Measurements from ENCODE around the gene TJAP1. TPM values are rescaled to one million over a fixed set of nuclear protein-coding genes. Genes with fewer than 3 reads are reported as not detected.

TJAP1 gene
- total and polyA plus RNA-seq, 2 donors: 10.1 to 32.1 TPM

DNA sequence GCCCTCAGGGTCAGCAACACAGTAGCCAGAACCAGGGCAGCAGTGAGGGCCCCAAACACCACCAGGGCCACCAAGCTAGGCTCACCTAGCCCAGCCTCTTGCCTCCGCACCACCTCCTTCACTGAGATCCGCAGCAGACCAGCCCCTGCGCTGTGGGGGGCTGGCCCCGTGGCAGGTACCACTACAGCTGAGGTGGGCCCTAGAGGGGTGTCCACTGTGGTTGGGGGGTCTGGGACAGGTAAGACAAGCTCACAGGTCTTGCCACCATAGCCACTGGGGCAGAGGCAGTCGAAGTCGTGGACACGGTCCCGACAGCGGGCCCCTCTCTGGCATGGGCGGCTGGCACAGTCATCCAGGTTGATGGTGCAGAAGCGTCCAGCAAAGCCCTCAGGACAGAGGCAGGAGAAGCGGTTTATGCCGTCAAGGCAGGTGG is 26.7 kb upstream of the TJAP1 start:
- Histone ChIP-seq H3K4me1 (ENCODE audit: control insufficient read depth in 2 of 2, insufficient read depth in 2 of 2, low read length in 2 of 2) (peaks cover 0 to 11% of the 10 kb centered on the region in 2 donors), H3K4me3 (ENCODE audit: low read length in 2 of 2) (no peak overlapping the region), H3K36me3 (ENCODE audit: control insufficient read depth in 2 of 2, insufficient read depth in 2 of 2, low read length in 1 of 2) (peaks cover 56 to 58% of the 10 kb centered on the region in 2 donors), H3K27ac (ENCODE audit: low read depth in 1 of 2, low read length in 1 of 2) (no peak overlapping the region), H3K9me3 (ENCODE audit: control insufficient read depth in 2 of 2, insufficient read depth in 1 of 2, low read length in 1 of 2) (no peaks in the 10 kb centered on the region), H3K27me3 (ENCODE audit: control insufficient read depth in 2 of 2, insufficient read depth in 1 of 2, low read length in 1 of 2) (peaks cover 0 to 17% of the 10 kb centered on the region in 2 donors)
- DNase-seq (ENCODE audit: low read depth in 6 of 9, low spot score in 9 of 9): no peak
- WGBS: 94% methylated on average over 13 of the region's 13 CpGs

DNA sequence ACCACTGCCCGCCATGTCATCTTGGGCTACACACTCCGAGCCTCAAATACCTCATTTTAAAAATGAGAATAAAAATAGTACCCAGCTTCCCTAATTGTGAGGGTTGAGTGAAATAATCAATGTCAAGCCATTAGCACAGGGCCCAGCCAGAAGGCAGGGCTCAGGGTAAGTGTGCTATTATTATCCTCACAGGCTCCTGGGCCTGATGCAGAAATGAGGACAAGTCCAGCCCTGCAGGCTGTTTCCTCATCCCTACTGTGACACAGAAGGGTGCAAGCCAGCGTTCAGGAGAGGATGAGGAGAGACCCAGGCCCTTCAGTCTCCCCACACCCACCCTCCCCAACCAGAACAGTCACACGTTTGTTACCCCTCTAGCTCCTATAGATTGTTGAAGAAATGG is 26.0 kb upstream of the TJAP1 start:
- H3K36me3 ChIP-seq (ENCODE audit: control insufficient read depth in 2 of 2, insufficient read depth in 2 of 2, low read length in 1 of 2): peaks cover 50 to 51% of the 10 kb centered on the region in 2 donors
- H3K4me1 ChIP-seq (ENCODE audit: control insufficient read depth in 2 of 2, insufficient read depth in 2 of 2, low read length in 2 of 2): peaks cover 0 to 16% of the 10 kb centered on the region in 2 donors
- DNase-seq (ENCODE audit: low read depth in 6 of 9, low spot score in 9 of 9): no peak
- WGBS: 82% methylated on average over 4 of the region's 4 CpGs
- H3K27ac ChIP-seq (ENCODE audit: low read depth in 1 of 2, low read length in 1 of 2): no peak overlapping the region
- H3K4me3 ChIP-seq (ENCODE audit: low read length in 2 of 2): no peak overlapping the region
- H3K27me3 ChIP-seq (ENCODE audit: control insufficient read depth in 2 of 2, insufficient read depth in 1 of 2, low read length in 1 of 2): peaks cover 0 to 23% of the 10 kb centered on the region in 2 donors
- peaks cover 0 to 2% of the 10 kb centered on the region in 2 donors for H3K9me3 ChIP-seq (ENCODE audit: control insufficient read depth in 2 of 2, insufficient read depth in 1 of 2, low read length in 1 of 2)

- Histone ChIP-seq H3K27me3 (ENCODE audit: control insufficient read depth in 2 of 2, insufficient read depth in 1 of 2, low read length in 1 of 2) (peaks cover 4 to 29% of the 10 kb centered on the region in 2 donors), H3K4me3 (ENCODE audit: low read length in 2 of 2) (no peak overlapping the region), H3K36me3 (ENCODE audit: control insufficient read depth in 2 of 2, insufficient read depth in 2 of 2, low read length in 1 of 2) (peaks cover 49 to 50% of the 10 kb centered on the region in 2 donors), H3K4me1 (ENCODE audit: control insufficient read depth in 2 of 2, insufficient read depth in 2 of 2, low read length in 2 of 2) (peaks cover 0 to 16% of the 10 kb centered on the region in 2 donors), H3K27ac (ENCODE audit: low read depth in 1 of 2, low read length in 1 of 2) (no peak overlapping the region), H3K9me3 (ENCODE audit: control insufficient read depth in 2 of 2, insufficient read depth in 1 of 2, low read length in 1 of 2) (peaks cover 2 to 7% of the 10 kb centered on the region in 2 donors)
- DNase-seq (ENCODE audit: low read depth in 6 of 9, low spot score in 9 of 9): no peak
- WGBS: 99% methylated on average over 8 of the region's 8 CpGs
These were observed 25.4 kb upstream of the TJAP1 start for GRCh38 chr6:43451939-43452338.

DNA sequence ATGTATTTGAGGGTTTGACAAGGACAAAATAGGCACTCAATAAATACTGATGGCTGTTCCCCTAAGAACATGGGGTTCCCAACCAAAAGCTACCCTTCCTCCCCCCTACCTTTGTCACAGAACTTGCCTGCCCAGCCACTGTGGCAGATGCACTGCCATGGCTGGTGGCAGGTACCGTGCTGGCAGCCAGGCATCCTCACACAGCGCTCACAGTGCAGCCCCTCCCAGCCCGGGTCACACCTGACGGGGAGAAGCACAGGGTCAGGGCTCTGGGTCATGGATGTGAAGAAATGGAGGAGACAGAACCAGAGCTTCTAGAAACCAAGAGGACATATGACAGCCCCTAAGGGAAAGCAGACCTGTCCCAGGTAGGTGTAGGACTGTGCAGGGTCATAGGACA is 24.5 kb upstream of the TJAP1 start:
- Histone ChIP-seq H3K4me3 (ENCODE audit: low read length in 2 of 2) (no peak overlapping the region), H3K27ac (ENCODE audit: low read depth in 1 of 2, low read length in 1 of 2) (no peak overlapping the region), H3K4me1 (ENCODE audit: control insufficient read depth in 2 of 2, insufficient read depth in 2 of 2, low read length in 2 of 2) (peaks cover 0 to 16% of the 10 kb centered on the region in 2 donors), H3K27me3 (ENCODE audit: control insufficient read depth in 2 of 2, insufficient read depth in 1 of 2, low read length in 1 of 2) (peaks cover 4 to 39% of the 10 kb centered on the region in 2 donors), H3K36me3 (ENCODE audit: control insufficient read depth in 2 of 2, insufficient read depth in 2 of 2, low read length in 1 of 2) (peaks cover 41 to 45% of the 10 kb centered on the region in 2 donors), H3K9me3 (ENCODE audit: control insufficient read depth in 2 of 2, insufficient read depth in 1 of 2, low read length in 1 of 2) (peaks cover 2 to 7% of the 10 kb centered on the region in 2 donors)
- 96% methylated on average over 4 of the region's 4 CpGs for WGBS
- no peak for DNase-seq (ENCODE audit: low read depth in 6 of 9, low spot score in 9 of 9)

DNA sequence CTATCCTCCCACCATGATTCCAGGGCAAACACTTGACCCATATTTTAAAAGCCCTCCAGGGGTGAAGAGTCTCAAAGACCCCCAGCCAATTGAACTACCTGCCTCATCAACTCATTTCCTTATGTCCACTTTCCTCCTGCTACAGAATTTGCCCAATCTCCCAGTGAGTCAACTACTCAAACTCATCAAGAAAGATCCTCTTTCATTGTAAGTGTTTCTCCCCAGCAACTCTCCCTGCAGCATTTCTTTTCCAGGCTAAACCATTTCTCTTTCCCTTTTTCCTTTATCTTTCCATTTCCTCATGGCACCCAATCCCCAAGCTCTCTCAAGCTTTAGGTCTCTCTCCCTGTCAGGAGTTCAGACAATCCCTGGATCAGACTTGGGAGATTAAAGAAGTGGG is 23.5 kb upstream of the TJAP1 start:
- Histone ChIP-seq H3K27me3 (ENCODE audit: control insufficient read depth in 2 of 2, insufficient read depth in 1 of 2, low read length in 1 of 2) (peaks cover 4 to 43% of the 10 kb centered on the region in 2 donors), H3K36me3 (ENCODE audit: control insufficient read depth in 2 of 2, insufficient read depth in 2 of 2, low read length in 1 of 2) (peaks cover 32 to 36% of the 10 kb centered on the region in 2 donors), H3K4me3 (ENCODE audit: low read length in 2 of 2) (no peak overlapping the region), H3K27ac (ENCODE audit: low read depth in 1 of 2, low read length in 1 of 2) (no peak overlapping the region), H3K9me3 (ENCODE audit: control insufficient read depth in 2 of 2, insufficient read depth in 1 of 2, low read length in 1 of 2) (peaks cover 2 to 7% of the 10 kb centered on the region in 2 donors), H3K4me1 (ENCODE audit: control insufficient read depth in 2 of 2, insufficient read depth in 2 of 2, low read length in 2 of 2) (peaks cover 0 to 16% of the 10 kb centered on the region in 2 donors)
- DNase-seq (ENCODE audit: low read depth in 6 of 9, low spot score in 9 of 9): no peak

DNA sequence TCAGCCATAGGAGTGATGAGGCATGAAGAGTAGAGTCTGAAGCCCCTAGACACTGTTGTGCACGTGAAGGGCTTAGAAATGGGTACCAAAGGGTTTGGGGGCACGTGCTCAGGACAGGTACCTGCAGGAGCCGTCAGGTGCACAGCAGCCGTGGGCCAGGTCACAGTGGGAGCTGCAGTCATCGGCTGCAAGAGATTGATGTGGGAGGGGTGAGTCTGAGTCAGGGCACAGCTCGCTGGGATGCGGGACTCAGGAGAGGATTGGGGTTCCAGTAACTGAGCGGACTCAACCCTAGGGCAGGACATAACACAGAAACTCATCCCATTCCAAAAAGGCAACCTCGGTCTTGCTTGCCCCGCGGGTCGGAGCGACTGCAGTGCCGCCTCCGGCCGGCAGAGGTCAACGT is 23.1 kb upstream of the TJAP1 start:
- peaks cover 2 to 7% of the 10 kb centered on the region in 2 donors for H3K9me3 ChIP-seq (ENCODE audit: control insufficient read depth in 2 of 2, insufficient read depth in 1 of 2, low read length in 1 of 2)
- peaks cover 4 to 43% of the 10 kb centered on the region in 2 donors for H3K27me3 ChIP-seq (ENCODE audit: control insufficient read depth in 2 of 2, insufficient read depth in 1 of 2, low read length in 1 of 2)
- H3K36me3 ChIP-seq (ENCODE audit: control insufficient read depth in 2 of 2, insufficient read depth in 2 of 2, low read length in 1 of 2): peaks cover 28 to 31% of the 10 kb centered on the region in 2 donors
- no peak overlapping the region for H3K27ac ChIP-seq (ENCODE audit: low read depth in 1 of 2, low read length in 1 of 2)
- peak overlapping the region; percentile 46 to 67 for H3K4me3 ChIP-seq (ENCODE audit: low read length in 2 of 2)
- 26% methylated on average over 17 of the region's 17 CpGs for WGBS
- peaks cover 0 to 16% of the 10 kb centered on the region in 2 donors for H3K4me1 ChIP-seq (ENCODE audit: control insufficient read depth in 2 of 2, insufficient read depth in 2 of 2, low read length in 2 of 2)
- peak in 2 of 9 donors; percentile 27 to 51 for DNase-seq (ENCODE audit: low read depth in 6 of 9, low spot score in 9 of 9)

DNA sequence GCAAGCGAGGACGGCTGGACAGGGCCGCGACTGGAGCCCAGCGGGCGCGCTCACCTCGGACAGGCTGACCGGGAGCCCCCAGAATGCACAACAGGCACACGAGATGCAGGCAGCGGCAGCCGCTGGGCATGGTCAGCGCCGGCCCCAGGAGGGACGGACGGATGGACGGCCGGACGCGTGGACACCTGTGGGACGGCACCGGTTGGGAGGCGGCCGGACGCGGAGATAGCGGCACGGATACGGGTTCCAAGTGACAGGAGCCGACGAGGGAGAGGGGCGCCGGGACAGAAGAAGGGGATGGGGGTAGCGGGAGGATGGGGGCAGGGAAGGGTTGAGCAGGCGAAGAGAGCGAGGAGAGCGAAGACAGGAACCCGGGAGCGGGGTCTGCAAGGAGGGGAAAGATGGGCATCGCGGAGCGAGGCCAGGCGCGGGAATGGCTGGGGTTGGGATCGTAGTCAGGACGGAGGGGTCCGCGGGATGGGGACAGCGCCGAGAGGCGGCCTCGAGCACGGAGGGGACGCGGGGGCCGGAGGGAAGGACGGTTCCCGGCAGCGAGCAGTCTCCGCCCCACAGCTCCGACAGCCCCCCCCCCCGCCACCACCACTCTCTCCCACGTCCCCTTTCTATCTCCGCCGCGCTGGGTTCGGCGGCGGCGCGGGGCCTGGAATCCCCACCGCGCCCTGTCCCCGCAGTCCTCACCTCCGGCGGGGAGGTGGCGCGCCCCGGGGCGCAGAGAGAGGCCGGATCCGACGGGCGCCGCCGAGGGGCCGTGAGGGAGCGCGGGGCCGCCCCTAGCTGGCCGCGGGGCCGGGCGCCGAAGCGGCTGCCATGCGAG is 22.5 kb upstream of the TJAP1 start:
- Histone ChIP-seq H3K36me3 (ENCODE audit: control insufficient read depth in 2 of 2, insufficient read depth in 2 of 2, low read length in 1 of 2) (peaks cover 23 to 25% of the 10 kb centered on the region in 2 donors), H3K4me3 (ENCODE audit: low read length in 2 of 2) (peak overlapping the region; percentile 46 to 67), H3K4me1 (ENCODE audit: control insufficient read depth in 2 of 2, insufficient read depth in 2 of 2, low read length in 2 of 2) (peaks cover 0 to 16% of the 10 kb centered on the region in 2 donors), H3K27me3 (ENCODE audit: control insufficient read depth in 2 of 2, insufficient read depth in 1 of 2, low read length in 1 of 2) (peaks cover 4 to 43% of the 10 kb centered on the region in 2 donors), H3K27ac (ENCODE audit: low read depth in 1 of 2, low read length in 1 of 2) (peak overlapping the region in 1 of 2 donors; percentile 37), H3K9me3 (ENCODE audit: control insufficient read depth in 2 of 2, insufficient read depth in 1 of 2, low read length in 1 of 2) (peaks cover 2 to 7% of the 10 kb centered on the region in 2 donors)
- peak in 3 of 9 donors; percentile 21 to 53 (median 51) for DNase-seq (ENCODE audit: low read depth in 6 of 9, low spot score in 9 of 9)
- WGBS: 1% methylated on average over 97 of the region's 97 CpGs

DNA sequence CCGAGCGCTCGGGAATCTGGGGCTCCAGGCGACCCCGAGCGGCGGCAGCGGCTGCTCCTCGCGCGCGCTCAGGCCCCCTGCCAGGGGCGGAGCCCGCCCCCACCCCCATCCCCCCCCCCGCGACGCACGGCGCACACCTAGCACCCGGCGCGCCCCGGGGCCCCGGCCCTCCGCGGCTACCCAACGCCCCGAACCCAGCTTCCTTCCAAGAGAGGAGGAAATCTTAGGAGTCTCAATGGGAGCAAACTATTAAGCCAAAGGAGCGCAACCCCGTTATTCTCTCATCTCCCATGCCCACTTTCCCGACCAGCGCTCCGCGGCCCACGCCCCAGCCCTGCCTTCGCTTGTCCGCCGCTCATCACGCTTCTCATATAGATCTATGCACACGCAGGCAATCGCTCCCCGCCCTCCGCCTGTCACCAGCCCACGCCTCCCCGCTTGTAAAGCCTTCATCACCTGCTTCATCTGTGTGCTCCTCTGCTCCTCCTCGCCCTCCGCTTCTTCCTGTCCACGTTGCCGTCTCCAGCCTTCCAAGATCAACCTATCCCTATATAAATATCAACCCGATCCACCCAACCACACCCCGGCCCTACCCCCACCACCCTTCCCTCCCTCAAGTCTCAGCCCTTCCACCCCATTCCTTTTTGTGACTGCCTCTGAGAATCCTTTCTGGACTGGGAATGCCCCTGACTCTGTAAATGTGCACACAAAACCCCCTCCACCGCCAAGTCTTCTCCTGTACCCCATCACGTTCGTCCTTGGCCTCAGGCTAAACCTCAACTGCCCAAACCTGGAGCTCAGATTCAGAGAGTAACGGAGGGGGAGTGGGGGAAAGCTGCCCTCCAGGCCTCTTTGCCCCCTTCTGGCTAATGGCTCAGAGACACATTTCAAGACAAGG is 21.6 kb upstream of the TJAP1 start, which contains the start of gene DLK2:
DLK2 (minus strand) TSS at position 18 of the 898 bp plus-strand sequence. CDS start 723 bp downstream, outside the sequence.
- H3K27me3 ChIP-seq (ENCODE audit: control insufficient read depth in 2 of 2, insufficient read depth in 1 of 2, low read length in 1 of 2): peaks cover 4 to 43% of the 10 kb centered on the region in 2 donors
- peak within 1 kb of the TSS; percentile 46 to 67 for H3K4me3 ChIP-seq (ENCODE audit: low read length in 2 of 2)
- H3K9me3 ChIP-seq (ENCODE audit: control insufficient read depth in 2 of 2, insufficient read depth in 1 of 2, low read length in 1 of 2): peaks cover 2 to 7% of the 10 kb centered on the region in 2 donors
- peaks cover 0 to 16% of the 10 kb centered on the region in 2 donors for H3K4me1 ChIP-seq (ENCODE audit: control insufficient read depth in 2 of 2, insufficient read depth in 2 of 2, low read length in 2 of 2)
- H3K27ac ChIP-seq (ENCODE audit: low read depth in 1 of 2, low read length in 1 of 2): peak within 1 kb of the TSS in 1 of 2 donors; percentile 37
- H3K36me3 ChIP-seq (ENCODE audit: control insufficient read depth in 2 of 2, insufficient read depth in 2 of 2, low read length in 1 of 2): peaks cover 14 to 16% of the 10 kb centered on the region in 2 donors
- 4% methylated on average over 55 of the region's 55 CpGs for WGBS
- peak in 3 of 9 donors; percentile 21 to 52 (median 30) for DNase-seq (ENCODE audit: low read depth in 6 of 9, low spot score in 9 of 9)

All from thymus (tissue), 11 donors.